T47D (cell line): ENCODE results near the gene ATRNL1.
"Not testable (repeated sequence)": the region's sequence is repeated elsewhere in the genome, so short reads cannot be mapped to it uniquely, and the experiment has no call there.

ENCODE experiments used
- DNase-seq, 2 experiments: peaks; one replicate each; pipeline versions ENCODE4 v3.0.0 to v3.0.0-alpha.2; 2011 to 2012; ENCODE audit warnings: low read depth in 1 of 2, low spot score in 1 of 2
- JUND ChIP-seq: IDR thresholded peaks from 2 replicates; pipeline ENCODE4 v1.6.1; 2012; ENCODE audit warnings: low read depth
- in situ Hi-C: cut with HindIII; loops from 2 replicates; pipeline ENCODE4 v1.10.0; 2016; ENCODE audit warnings: low sequenced_read_pairs, low pct_unique_long_range_greater_than_20kb

ATRNL1 gene

GRCh38 chr10:115171392-115171960 is 78.3 kb downstream of the ATRNL1 start:
- no peak for TF ChIP-seq JUND
- in situ Hi-C loops = no loop called here
- peak; percentile 1 to 4 for DNase-seq

GRCh38 chr10:115173915-115174443 is 80.8 kb downstream of the ATRNL1 start:
- no peak for DNase-seq

GRCh38 chr10:115207276-115207675 is 114.1 kb downstream of the ATRNL1 start:
- DNase-seq, in situ Hi-C loops: not testable (repeated sequence)

More at GRCh38 chr10:115173915-115174443, 80.8 kb downstream of the ATRNL1 start:
- in situ Hi-C loops = no loop called here
- no peak for TF ChIP-seq JUND

- in situ Hi-C loops = no loop called here
- no peak for TF ChIP-seq JUND
- DNase-seq = no peak
These were observed 116.0 kb downstream of the ATRNL1 start for GRCh38 chr10:115209133-115209532.

- peak; percentile 1 to 37 for DNase-seq
- no peak for TF ChIP-seq JUND
- in situ Hi-C loops = no loop called here
These were observed 121.7 kb downstream of the ATRNL1 start for GRCh38 chr10:115214829-115215228.

- DNase-seq = no peak
- no peak for TF ChIP-seq JUND
- in situ Hi-C loops = no loop called here
These were observed 126.0 kb downstream of the ATRNL1 start for GRCh38 chr10:115219203-115219602.

GRCh38 chr10:115222039-115222438 is 128.9 kb downstream of the ATRNL1 start:
- in situ Hi-C loops = no loop called here
- no peak for TF ChIP-seq JUND
- no peak for DNase-seq

- no peak for TF ChIP-seq JUND
- in situ Hi-C loops = no loop called here
- DNase-seq = no peak
These were observed 146.6 kb downstream of the ATRNL1 start for GRCh38 chr10:115239761-115240160.

GRCh38 chr10:115250784-115251183 is 157.6 kb downstream of the ATRNL1 start:
- in situ Hi-C loops = no loop called here
- TF ChIP-seq JUND = no peak
- DNase-seq = no peak

GRCh38 chr10:115253765-115254164 is 160.6 kb downstream of the ATRNL1 start:
- in situ Hi-C loops, DNase-seq: not testable (repeated sequence)

- no peak for TF ChIP-seq JUND
- in situ Hi-C loops = no loop called here
- no peak for DNase-seq
These were observed 179.3 kb downstream of the ATRNL1 start for GRCh38 chr10:115272482-115272881.

- DNase-seq = no peak
- in situ Hi-C loops = no loop called here
- no peak for TF ChIP-seq JUND
These were observed 185.1 kb downstream of the ATRNL1 start for GRCh38 chr10:115278294-115278693.

GRCh38 chr10:115295213-115295805 is 202.1 kb downstream of the ATRNL1 start:
- in situ Hi-C loops = no loop called here
- no peak for DNase-seq
- no peak for TF ChIP-seq JUND

- TF ChIP-seq JUND = no peak
- DNase-seq = no peak
- in situ Hi-C loops = no loop called here
These were observed 206.9 kb downstream of the ATRNL1 start for GRCh38 chr10:115300080-115300479.

GRCh38 chr10:115319669-115320068 is 226.5 kb downstream of the ATRNL1 start:
- DNase-seq, in situ Hi-C loops: not testable (repeated sequence)
